CD4-positive, alpha-beta T cell (primary cell): Measurements from ENCODE around the gene BCS1L. TPM values are rescaled to one million over a fixed set of nuclear protein-coding genes. Genes with fewer than 3 reads are reported as not detected.

Experiments
- ATAC-seq: fragments of 200-7000 bp; cut with Tn5 transposase; one replicate; pipeline ENCODE4 v1.10.0; 2022; ENCODE audit warnings: mild to moderate bottlenecking; ENCODE audit not compliant: poor library complexity
- CTCF ChIA-PET: fragments of 350-600 bp; sonication (Branson Sonifier 250); formaldehyde crosslinking; loops from one replicate; lab custom pipeline; 2021; ENCODE audit warnings: antibody characterized with exemption, inconsistent platforms; lab: Charles Lee
- POLR2A ChIA-PET: fragments of 350-600 bp; sonication (Branson Sonifier 250); formaldehyde crosslinking; loops from one replicate; lab custom pipeline; 2021; ENCODE audit warnings: antibody characterized with exemption, inconsistent platforms; lab: Charles Lee
- DNase-seq, 14 experiments: peaks; one replicate each; pipeline ENCODE4 v3.0.0-alpha.2; 2013 to 2020; ENCODE audit warnings: mixed read lengths in 2 of 14
- H3K27ac ChIP-seq, 2 donors: one replicate each; pipeline versions ENCODE4 v1.5.1 to v1.7.0; 2013; ENCODE audit warnings: low read length in 2 of 2, low read depth in 1 of 2, mild to moderate bottlenecking in 1 of 2
- H3K27me3 ChIP-seq, 2 experiments: 1 replicate in 1 of 2; 2 replicates in 1 of 2; pipeline versions ENCODE4 v1.6.1 to v1.7.0; 2013; ENCODE audit warnings: low read length in 2 of 2, control low read depth in 1 of 2, mild to moderate bottlenecking in 1 of 2, moderate library complexity in 1 of 2; ENCODE audit not compliant: insufficient read depth in 2 of 2, control insufficient read depth in 1 of 2
- H3K36me3 ChIP-seq: one replicate; pipeline ENCODE4 v1.6.1; 2013; ENCODE audit warnings: low read length, control low read depth; ENCODE audit not compliant: insufficient read depth
- H3K4me1 ChIP-seq: one replicate; pipeline ENCODE4 v1.6.1; 2013; ENCODE audit warnings: low read length, control low read depth; ENCODE audit not compliant: insufficient read depth
- H3K4me3 ChIP-seq: one replicate; pipeline ENCODE4 v1.5.1; 2013; ENCODE audit warnings: mild to moderate bottlenecking, low read length, moderate library complexity
- H3K9me3 ChIP-seq, 2 experiments: 1 replicate in 1 of 2; 2 replicates in 1 of 2; pipeline versions ENCODE4 v1.6.1 to v1.7.0; 2013; ENCODE audit warnings: low read length in 2 of 2, mild to moderate bottlenecking in 2 of 2, control low read depth in 1 of 2, moderate library complexity in 1 of 2; ENCODE audit not compliant: control insufficient read depth in 1 of 2, insufficient read depth in 1 of 2
- H3K27ac Mint-ChIP-seq: one replicate; pipeline ENCODE4 v1.8.0; 2020; ENCODE audit warnings: mixed read lengths
- H3K27me3 Mint-ChIP-seq: one replicate; pipeline ENCODE4 v1.8.0; 2021; ENCODE audit warnings: mixed read lengths
- H3K36me3 Mint-ChIP-seq: one replicate; pipeline ENCODE4 v1.8.0; 2021; ENCODE audit warnings: low read depth, mixed read lengths
- H3K4me1 Mint-ChIP-seq: one replicate; pipeline ENCODE4 v1.8.0; 2021; ENCODE audit warnings: low read depth, mixed read lengths
- H3K4me3 Mint-ChIP-seq: one replicate; pipeline ENCODE4 v1.8.0; 2020; ENCODE audit warnings: mild to moderate bottlenecking, mixed read lengths
- H3K9me3 Mint-ChIP-seq: one replicate; pipeline ENCODE4 v1.8.0; 2020; ENCODE audit warnings: mixed read lengths
- intact Hi-C, 2 experiments: fragments of 100-400 bp; cut with DNase I in 1 of 2; cut with micrococcal nuclease in 1 of 2; formaldehyde crosslinking; loops; one replicate each; pipeline versions ENCODE4 v1.15.1 to v1.9.0; 2023 to 2025; cut with DNase I, micrococcal nuclease
- total RNA-seq, 174 experiments: library from RNA in 2 of 174; stranded (reverse) in 2 of 174; gene quantifications; one replicate each; pipeline ENCODE4 v1.2.3 and lab custom pipeline; 2021 to 2026
- TF ChIP-seq, protein P1 (sequence below): fragments of 200-600 bp; IDR thresholded peaks from one replicate; pipeline ENCODE4 v1.8.0; 2022; ENCODE audit warnings: antibody characterized with exemption, mild to moderate bottlenecking

Gene BCS1L
- total RNA-seq, 2 experiments from 2014 or later = 11.4 to 12.7 TPM

DNA sequence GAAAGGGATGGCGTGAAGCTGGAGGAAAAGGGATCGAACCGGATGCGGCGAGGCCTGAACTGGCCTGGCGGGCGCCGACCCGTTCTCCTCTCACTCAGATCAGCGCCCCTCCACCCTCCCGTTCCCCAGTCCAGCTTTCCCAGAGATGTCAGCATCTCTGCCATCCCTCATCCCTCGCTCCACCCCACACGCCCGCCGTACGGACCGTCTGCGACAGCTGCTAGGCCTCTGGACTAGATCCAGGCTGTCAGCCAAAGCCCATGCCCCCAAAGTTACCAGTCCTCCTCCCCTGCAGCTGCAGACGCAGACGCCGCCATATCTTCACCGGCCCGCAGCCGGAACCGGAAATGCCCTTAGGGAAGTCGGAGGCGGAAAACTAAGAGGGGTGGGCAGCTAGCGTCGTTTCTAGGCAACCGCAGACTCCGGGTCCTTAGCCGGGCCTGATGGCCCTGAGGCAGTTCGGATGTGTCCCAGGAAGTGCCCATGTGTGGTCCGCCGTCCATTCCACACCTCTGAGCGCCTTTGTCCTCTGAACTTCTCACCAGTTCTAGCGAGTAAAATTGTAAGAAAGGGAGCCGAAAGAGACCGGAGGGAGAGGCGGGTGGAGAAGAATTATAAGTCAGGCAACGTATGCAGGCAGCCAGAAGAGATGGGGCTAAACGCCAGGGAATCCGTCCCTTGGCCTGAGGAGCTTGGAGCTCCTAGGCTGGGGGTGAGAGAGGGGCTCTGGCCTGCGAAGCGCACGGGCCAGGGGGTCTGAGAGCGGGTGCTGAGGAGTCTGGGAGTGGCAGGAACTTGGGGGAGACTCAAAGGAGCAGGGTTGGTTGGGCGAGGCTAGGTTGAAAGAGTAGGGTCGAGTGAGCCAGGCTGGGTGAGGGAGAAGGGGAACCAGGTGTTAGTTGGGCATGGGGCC, 12.4 kb downstream of the BCS1L start, which contains the start of the genes RNF25 and STK36:
Gene RNF25, minus strand, starts transcription at position 349 of the 913 bp plus-strand sequence. Its CDS starts 32 bp downstream, at position 317.
Gene STK36, plus strand, starts transcription at position 433 of the 913 bp plus-strand sequence. CDS start 744 bp downstream, outside the sequence.
- Histone ChIP-seq H3K36me3 (peaks cover 22% of the 10 kb centered on the region), H3K4me1 (peaks cover 17% of the 10 kb centered on the region), H3K27me3 (no peaks in the 10 kb centered on the region), H3K4me3 (peak within 1 kb of the TSS; percentile 81), H3K27ac (peak within 1 kb of the TSS; percentile 54 to 81), H3K9me3 (no peaks in the 10 kb centered on the region)
- intact Hi-C loops = loop anchor here (1.0 to 5.0 kb wide), 5 partner anchors 12 to 105 kb away; partner anchors contain the start of genes BCS1L (in 1 of the 2), CNOT9 (in 1 of the 2), TTLL4 (in 1 of the 2) and USP37 (in 1 of the 2)
- H3K27me3 Mint-ChIP-seq = no peaks in the 10 kb centered on the region
- peaks cover 38% of the 10 kb centered on the region for H3K36me3 Mint-ChIP-seq
- ChIA-PET POLR2A (interaction anchor here (0.8 to 4.5 kb wide), 7 partner anchors 12 to 607 kb away, joined by 3 to 84 read pairs (median 6); partner anchors contain the start of genes AAMP, BCS1L, DNAJB2 and PNKD), CTCF (interaction anchor here (1.5 to 4.2 kb wide), 3 partner anchors 13 to 176 kb away, joined by 8 to 20 read pairs (median 12); partner anchors contain the start of genes BCS1L, TTLL4 and ZNF142)
- H3K9me3 Mint-ChIP-seq = no peaks in the 10 kb centered on the region
- peak within 1 kb of the TSS; percentile 98 for H3K4me3 Mint-ChIP-seq
- DNase-seq (peak; percentile 69 to 92 (median 77)), ATAC-seq (peak; percentile 93)
- peaks cover 25% of the 10 kb centered on the region for H3K4me1 Mint-ChIP-seq
- TF ChIP-seq, protein P1, sequence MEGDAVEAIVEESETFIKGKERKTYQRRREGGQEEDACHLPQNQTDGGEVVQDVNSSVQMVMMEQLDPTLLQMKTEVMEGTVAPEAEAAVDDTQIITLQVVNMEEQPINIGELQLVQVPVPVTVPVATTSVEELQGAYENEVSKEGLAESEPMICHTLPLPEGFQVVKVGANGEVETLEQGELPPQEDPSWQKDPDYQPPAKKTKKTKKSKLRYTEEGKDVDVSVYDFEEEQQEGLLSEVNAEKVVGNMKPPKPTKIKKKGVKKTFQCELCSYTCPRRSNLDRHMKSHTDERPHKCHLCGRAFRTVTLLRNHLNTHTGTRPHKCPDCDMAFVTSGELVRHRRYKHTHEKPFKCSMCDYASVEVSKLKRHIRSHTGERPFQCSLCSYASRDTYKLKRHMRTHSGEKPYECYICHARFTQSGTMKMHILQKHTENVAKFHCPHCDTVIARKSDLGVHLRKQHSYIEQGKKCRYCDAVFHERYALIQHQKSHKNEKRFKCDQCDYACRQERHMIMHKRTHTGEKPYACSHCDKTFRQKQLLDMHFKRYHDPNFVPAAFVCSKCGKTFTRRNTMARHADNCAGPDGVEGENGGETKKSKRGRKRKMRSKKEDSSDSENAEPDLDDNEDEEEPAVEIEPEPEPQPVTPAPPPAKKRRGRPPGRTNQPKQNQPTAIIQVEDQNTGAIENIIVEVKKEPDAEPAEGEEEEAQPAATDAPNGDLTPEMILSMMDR = no peak
- H3K27ac Mint-ChIP-seq = peak within 1 kb of the TSS; percentile 96

DNA sequence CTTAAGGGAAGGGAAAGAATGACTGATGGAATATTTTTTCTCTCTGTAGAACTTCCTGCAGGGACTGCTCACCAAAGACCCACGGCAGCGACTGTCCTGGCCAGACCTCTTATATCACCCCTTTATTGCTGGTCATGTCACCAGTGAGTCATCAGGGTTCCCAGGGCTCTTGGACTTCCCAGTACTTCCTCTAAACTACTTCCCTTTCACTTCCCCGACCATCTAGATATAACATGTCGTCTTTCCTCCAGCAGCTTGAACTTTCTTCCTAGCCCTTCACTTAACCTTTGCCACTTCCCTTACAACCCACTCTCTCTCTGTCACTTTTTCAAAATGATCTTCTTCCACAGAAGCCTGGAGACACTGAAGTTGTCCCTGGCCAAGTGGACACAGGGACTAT, 19.6 kb downstream of the BCS1L start:
- Histone ChIP-seq H3K27ac (no peak overlapping the region), H3K4me3 (no peak overlapping the region), H3K9me3 (no peaks in the 10 kb centered on the region), H3K4me1 (no peaks in the 10 kb centered on the region), H3K27me3 (no peaks in the 10 kb centered on the region), H3K36me3 (peaks cover 4% of the 10 kb centered on the region)
- H3K36me3 Mint-ChIP-seq = peaks cover 20% of the 10 kb centered on the region
- TF ChIP-seq, protein P1 = no peak
- CTCF ChIA-PET = no interaction called here
- ATAC-seq (no peak), DNase-seq (peak in 2 of 14 experiments; percentile 58 to 71)
- intact Hi-C loops = no loop called here
- H3K27me3 Mint-ChIP-seq = no peaks in the 10 kb centered on the region
- H3K27ac Mint-ChIP-seq = no peak overlapping the region
- H3K4me3 Mint-ChIP-seq = no peak overlapping the region
- no peaks in the 10 kb centered on the region for H3K9me3 Mint-ChIP-seq
- no peaks in the 10 kb centered on the region for H3K4me1 Mint-ChIP-seq
- POLR2A ChIA-PET = no interaction called here

DNA sequence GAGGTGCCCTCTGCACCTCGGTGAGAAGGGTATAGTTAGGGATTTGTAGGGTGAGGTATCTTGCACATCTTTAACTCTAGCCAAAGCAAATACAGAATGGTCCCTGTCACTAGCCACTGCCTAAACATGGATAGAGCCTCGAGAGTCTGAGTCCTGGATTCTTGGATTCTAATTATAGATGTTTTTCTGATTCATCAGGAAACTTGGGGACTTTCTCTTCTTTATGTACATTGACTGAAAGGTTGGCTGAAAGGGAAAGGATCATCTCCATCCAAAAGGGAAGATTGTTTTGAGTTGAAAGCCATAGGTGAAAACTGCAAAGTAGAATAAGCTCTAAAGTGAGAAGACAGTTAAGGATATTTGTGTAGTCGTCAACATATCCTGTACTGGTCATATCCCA, 20.6 kb downstream of the BCS1L start:
- Mint-ChIP-seq H3K27me3 (no peaks in the 10 kb centered on the region), H3K4me3 (no peak overlapping the region), H3K36me3 (peaks cover 20% of the 10 kb centered on the region), H3K4me1 (no peaks in the 10 kb centered on the region), H3K9me3 (no peaks in the 10 kb centered on the region), H3K27ac (no peak overlapping the region)
- DNase-seq (no peak), ATAC-seq (no peak)
- CTCF ChIA-PET = no interaction called here
- no peak overlapping the region for H3K27ac ChIP-seq
- intact Hi-C loops = no loop called here
- no peaks in the 10 kb centered on the region for H3K4me1 ChIP-seq
- no peaks in the 10 kb centered on the region for H3K9me3 ChIP-seq
- peaks cover 4% of the 10 kb centered on the region for H3K36me3 ChIP-seq
- POLR2A ChIA-PET = no interaction called here
- no peaks in the 10 kb centered on the region for H3K27me3 ChIP-seq
- TF ChIP-seq, protein P1 = no peak
- H3K4me3 ChIP-seq = no peak overlapping the region
